ENCODE results near the gene RNF214.
"Not testable (repeated sequence)": the region's sequence is repeated elsewhere in the genome, so short reads cannot be mapped to it uniquely, and the experiment has no call there.

RNF214 gene

DNA sequence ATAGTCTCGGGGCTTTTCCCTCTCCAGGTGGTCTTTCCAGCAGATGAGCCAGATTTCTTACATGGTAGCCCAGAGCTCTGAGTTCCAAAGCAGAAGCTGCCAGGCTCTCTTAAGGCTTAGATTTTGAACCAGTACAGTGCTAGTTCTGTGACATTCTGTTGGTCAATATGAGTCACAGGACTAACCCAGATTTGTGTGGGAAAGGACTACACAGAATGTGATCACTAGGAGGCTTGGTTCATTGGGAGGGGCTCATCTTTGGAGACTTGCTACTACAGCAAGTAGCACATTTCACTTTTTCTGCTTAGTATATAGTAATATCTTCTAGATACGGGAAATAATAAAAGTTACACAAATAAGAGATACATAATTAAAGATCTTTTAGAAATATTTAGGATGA lies 24.1 kb downstream of the RNF214 start:
- TF ChIP-seq POLR2A (IDR thresholded peaks at IDR 0.05; ENCODE audit: low read depth, low read length): no peak
- FAIRE-seq (peak; percentile 52), DNase-seq (ENCODE audit: insufficient read length, low spot score) (peak; percentile 34)

GRCh38 chr11:117258576-117258975 lies 26.1 kb downstream of the RNF214 start:
- DNase-seq (ENCODE audit: insufficient read length, low spot score) (no peak), FAIRE-seq (no peak)
- TF ChIP-seq POLR2A (IDR thresholded peaks at IDR 0.05; ENCODE audit: low read depth, low read length): no peak

DNA sequence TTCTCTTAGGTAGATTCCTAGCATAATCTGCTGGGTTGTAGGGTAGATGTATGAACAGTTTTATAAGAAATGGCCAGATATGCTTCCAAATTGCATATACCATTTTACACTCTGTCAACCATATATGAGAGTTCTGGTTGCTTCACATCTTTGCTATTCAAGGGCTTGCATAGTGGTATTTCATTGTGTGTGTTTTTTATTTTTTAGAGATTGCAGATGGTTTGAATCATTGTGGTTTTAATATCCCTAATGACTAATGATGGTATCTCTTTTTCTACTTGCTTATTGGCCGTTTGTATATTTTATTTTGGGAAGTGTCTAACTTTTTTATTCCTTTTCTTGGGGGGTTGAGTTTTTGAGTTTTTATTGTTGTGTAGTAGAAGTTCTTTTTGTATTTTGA lies 26.9 kb downstream of the RNF214 start:
- no peak for FAIRE-seq
- DNase-seq (ENCODE audit: insufficient read length, low spot score): no peak
- TF ChIP-seq POLR2A (IDR thresholded peaks at IDR 0.05; ENCODE audit: low read depth, low read length): no peak

DNA sequence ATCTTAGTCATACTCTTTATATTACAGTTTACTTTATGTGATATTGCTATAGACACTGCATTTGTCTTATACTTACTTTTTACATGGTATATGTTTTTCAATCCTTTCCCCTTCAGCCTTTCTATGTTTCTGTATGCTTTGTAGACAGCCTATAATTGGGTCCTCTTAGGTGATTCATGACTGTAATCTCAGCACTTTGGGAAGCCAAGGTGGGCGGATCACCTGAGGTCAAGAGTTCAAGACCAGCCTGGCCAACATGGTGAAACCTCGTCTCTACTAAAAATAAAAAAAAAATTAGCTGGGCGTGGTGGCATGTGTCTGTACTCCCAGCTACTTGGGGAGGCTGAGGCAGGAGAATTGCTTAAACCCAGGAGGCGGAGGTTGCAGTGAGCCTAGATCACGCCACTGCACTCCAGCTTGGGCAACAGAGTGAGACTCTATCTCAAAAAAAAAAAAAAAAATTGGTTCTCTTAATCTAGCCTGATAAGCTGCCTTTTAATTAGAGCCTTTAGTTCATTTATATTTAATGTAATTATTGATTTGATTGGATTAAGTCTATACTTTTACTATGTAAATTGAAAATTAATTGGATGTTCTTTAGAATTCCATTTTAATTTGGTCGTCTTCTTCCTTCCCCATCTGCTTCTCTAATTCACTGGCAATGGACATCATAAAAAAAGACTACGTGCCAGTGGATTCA lies 32.3 kb downstream of the RNF214 start:
- not testable (repeated sequence) for FAIRE-seq; DNase-seq (ENCODE audit: insufficient read length, low spot score)

DNA sequence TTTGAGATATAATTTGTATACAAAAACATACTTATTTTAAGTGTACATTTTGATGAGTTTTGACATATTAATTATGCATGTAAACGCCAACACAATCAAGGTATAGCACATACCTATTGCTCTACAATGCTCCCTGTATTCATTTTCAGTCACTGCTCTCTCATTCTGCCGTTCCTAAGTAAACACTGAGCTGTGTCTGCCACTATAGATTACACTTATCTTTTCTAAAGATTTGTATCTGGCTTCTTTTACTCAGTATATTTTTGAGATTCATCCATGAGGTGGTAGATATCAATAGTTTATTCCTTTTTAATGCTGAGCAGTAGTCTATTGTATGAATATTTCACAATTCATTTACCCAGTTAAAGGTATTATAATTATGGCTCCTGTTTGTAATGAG lies 33.3 kb downstream of the RNF214 start:
- no peak for DNase-seq (ENCODE audit: insufficient read length, low spot score)
- no peak for FAIRE-seq
- no peak for TF ChIP-seq POLR2A (IDR thresholded peaks at IDR 0.05; ENCODE audit: low read depth, low read length)

DNA sequence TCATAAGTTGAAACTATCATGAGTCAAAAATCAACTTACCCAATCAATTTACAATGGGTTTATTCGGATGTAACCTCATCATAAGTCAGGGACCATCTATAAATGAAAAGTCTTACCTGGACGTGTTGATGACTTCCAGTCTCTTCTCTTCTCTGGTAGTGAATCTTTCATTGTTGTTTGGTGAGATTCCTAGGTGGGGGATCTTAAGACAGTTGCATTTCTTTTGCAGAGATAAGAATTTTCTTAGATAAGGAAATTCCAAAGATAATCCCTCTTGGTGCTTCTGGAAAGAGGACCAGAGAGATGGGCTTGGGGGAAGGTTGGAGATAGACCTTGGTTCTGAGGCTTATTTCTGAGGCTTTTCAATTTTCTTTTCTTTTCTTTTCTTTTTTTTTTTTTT lies 37.4 kb downstream of the RNF214 start:
- no peak for TF ChIP-seq POLR2A (IDR thresholded peaks at IDR 0.05; ENCODE audit: low read depth, low read length)
- no peak for DNase-seq (ENCODE audit: insufficient read length, low spot score)
- FAIRE-seq: no peak

- no peak for DNase-seq (ENCODE audit: insufficient read length, low spot score)
- FAIRE-seq: no peak
- TF ChIP-seq POLR2A (IDR thresholded peaks at IDR 0.05; ENCODE audit: low read depth, low read length): no peak
Observed at GRCh38 chr11:117271208-117271607, 38.7 kb downstream of the RNF214 start.

GRCh38 chr11:117272175-117272574 lies 39.7 kb downstream of the RNF214 start:
- not testable (repeated sequence) for DNase-seq (ENCODE audit: insufficient read length, low spot score); FAIRE-seq

GRCh38 chr11:117273550-117274289 lies 41.2 kb downstream of the RNF214 start:
- TF ChIP-seq POLR2A (IDR thresholded peaks at IDR 0.05; ENCODE audit: low read depth, low read length): no peak
- DNase-seq (ENCODE audit: insufficient read length, low spot score): peak; percentile 26
- peak; percentile 94 for FAIRE-seq

DNA sequence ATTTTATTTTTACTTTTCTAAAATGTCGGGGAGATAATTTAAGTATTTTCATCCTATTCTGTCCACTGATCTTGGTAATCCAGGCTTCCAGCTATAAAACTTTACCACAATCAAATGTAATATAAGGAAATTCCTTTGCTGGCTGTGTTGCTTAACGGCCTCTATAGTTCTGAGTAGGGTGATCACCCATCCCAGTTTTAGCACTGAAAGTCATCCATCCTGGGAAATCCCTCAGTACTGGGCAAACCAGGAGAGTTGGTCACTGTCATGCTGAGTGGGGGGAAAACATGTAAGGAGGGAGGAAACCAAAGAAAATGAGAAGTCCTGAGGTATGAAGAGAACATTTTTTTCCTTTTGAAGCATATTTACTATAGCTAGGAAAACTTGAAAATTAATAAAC lies 45.9 kb downstream of the RNF214 start:
- DNase-seq (ENCODE audit: insufficient read length, low spot score): no peak

DNA sequence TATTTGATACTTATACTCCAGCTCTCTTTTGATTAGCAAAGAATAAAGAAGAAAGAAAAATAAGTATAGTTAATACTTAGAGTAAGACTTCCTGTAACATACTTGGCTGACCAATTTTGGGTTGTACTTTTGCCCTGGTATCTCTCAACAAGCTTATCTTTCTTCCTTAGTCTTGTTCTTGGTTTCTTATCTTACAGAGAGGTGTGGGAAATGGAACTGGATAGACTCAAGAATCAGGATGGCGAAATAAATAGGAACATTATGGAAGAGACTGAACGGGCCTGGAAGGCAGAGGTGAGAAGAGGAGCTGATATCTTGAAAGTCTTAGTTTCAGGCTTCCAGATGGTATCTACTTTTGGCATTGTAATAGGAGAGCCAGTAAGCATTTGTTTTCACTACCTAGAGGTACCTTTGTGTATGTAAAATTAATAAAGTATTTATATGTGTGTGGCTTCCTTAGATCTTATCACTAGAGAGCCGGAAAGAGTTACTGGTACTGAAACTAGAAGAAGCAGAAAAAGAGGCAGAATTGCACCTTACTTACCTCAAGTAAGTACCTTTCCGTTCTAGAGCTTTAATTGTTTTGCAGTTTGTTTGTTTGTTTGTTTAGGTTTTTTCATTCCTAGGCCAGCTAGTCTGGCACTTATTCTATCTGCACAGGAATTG lies 47.4 kb downstream of the RNF214 start:
- no peak for FAIRE-seq
- TF ChIP-seq POLR2A (IDR thresholded peaks at IDR 0.05; ENCODE audit: low read depth, low read length): no peak
- no peak for DNase-seq (ENCODE audit: insufficient read length, low spot score)

More for the DNA sequence above, 45.9 kb downstream of the RNF214 start:
- TF ChIP-seq POLR2A (IDR thresholded peaks at IDR 0.05; ENCODE audit: low read depth, low read length): no peak
- FAIRE-seq: no peak

GRCh38 chr11:117281159-117281558 lies 48.7 kb downstream of the RNF214 start:
- DNase-seq (ENCODE audit: insufficient read length, low spot score): peak; percentile 45
- peak; percentile 96 for FAIRE-seq
- no peak for TF ChIP-seq POLR2A (IDR thresholded peaks at IDR 0.05; ENCODE audit: low read depth, low read length)

DNA sequence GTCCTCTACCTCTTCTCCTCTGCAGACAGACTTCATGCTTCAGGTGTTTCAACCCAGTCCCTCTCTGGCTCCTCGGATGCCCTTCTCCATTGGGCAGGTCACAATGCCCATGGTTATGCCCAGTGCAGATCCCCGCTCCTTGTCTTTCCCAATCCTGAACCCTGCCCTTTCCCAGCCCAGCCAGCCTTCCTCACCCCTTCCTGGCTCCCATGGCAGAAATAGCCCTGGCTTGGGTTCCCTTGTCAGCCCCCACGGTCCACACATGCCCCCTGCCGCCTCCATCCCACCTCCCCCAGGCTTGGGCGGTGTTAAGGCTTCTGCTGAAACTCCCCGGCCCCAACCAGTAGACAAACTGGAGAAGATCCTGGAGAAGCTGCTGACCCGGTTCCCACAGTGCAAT lies 49.4 kb downstream of the RNF214 start:
- no peak for TF ChIP-seq POLR2A (IDR thresholded peaks at IDR 0.05; ENCODE audit: low read depth, low read length)
- no peak for DNase-seq (ENCODE audit: insufficient read length, low spot score)
- no peak for FAIRE-seq

GRCh38 chr11:117282956-117283355 lies 50.5 kb downstream of the RNF214 start:
- DNase-seq (ENCODE audit: insufficient read length, low spot score) (no peak), FAIRE-seq (no peak)
- TF ChIP-seq POLR2A (IDR thresholded peaks at IDR 0.05; ENCODE audit: low read depth, low read length): no peak

DNA sequence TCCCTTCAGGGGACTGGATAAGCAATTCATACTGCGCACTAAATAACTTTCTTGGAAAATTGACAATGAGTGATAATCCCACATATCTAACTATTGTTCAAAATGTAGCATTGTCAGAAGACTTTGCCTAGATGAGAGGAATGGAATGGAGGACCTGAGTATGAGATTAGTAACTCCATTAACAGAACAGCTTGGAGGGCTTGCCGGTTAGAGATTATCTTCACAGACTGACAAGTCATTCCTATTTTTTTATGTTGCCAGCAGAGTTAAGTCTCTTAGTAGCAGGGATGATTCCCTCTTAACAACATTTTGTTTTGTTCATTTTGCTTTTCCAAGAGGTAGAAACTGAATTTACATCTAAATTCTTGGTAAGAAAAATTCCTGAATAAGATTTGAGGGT lies 51.6 kb downstream of the RNF214 start:
- DNase-seq (ENCODE audit: insufficient read length, low spot score): no peak
- TF ChIP-seq POLR2A (IDR thresholded peaks at IDR 0.05; ENCODE audit: low read depth, low read length): no peak
- FAIRE-seq: no peak
